ENCODE results near the gene DNM3.

DNM3 gene

DNA sequence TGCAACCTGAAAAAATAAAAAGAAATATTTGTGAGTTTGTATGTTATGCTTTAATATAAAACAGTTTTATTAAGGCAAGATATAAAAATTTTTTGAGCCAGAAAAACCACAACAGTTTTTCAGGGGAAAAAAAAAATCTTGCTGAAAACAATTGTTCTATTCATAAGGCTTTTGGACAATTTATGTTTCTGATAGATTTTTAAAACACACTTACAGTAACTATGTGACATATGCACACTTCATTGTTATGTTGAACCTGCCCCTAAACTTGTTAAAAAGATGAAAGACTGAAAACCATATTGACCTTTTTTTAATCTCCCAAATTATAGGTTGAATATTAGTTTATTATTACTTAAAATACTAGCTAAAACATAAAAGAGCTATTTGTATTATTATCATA, 299.3 kb downstream of the DNM3 start:
- DNase-seq (ENCODE audit: low spot score), result no peak

DNA sequence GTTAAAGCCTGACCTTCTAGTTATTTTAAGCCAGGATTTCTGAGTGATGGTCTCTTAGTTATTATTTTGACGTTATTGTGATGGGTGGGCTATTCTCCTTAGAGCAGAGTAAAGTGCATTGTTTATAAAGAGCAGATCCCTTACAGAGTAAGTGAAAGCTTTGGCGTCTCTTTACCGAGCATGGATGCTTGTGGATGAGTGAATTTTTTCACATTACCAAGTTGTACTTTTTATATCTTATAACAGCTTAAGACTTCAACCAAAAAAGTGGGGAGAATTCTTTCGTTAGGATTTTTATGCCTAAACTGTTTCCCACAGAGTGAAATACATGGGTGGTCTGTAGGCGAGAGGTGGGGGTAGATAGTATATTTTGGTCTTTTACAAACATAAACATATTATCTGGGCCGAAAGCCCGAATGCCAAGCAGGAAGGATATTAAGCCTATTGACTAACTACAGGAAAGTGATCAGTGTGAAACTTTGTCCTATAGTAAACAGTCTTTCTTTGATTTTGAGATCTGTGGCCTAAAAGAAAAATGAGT, 300.1 kb downstream of the DNM3 start:
- DNase-seq (ENCODE audit: low spot score), result no peak

DNA sequence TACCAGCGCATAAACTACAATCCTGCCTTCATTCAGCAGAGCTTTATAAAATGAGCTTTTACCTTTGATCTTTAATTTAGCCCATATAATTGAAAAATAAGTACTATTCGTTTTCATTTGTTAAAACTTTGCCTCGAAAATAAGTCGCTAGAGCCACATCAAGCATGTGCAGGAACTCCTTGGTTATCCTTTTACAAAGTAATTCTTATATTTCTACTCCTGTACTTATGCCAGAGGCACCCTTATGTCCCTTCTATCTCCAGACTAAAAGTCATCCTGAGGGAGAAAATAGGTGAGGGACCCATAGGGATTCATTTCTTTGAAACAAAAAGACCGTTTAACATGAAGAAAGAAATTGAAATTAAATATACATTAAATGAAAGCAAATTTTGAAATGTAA, 301.0 kb downstream of the DNM3 start:
- no peak for DNase-seq (ENCODE audit: low spot score)

DNA sequence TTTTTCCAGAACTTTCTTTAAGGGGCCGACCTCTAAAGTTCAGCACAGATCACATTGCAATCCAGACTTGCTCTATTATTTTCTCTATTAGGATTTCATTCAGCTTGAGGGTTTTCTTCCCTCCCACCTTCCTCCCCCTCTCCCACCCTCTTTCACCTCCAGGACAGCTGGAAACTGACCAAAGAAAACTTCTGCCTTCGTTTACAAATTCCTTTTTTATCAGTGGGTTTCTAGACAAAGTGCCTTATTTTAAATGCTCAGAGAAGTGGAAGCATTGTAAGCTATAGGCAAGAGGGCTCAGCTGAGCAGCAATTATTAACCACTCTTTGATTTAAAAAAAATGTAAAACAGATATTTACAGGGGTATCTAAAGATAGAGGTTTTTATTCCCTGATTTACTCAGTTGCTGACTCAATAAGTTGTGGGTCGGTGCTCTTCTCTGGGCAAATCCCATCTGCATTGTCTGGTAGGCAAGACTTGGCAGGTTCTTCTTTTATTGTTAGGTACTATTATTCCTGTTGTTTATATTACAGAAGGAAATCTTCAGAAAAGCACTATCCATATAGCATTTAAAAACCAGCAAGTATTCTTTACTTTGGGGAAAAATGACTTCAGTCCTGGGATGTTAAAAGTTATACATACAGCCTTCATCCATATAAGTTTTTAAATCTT, 302.2 kb downstream of the DNM3 start:
- no peak for DNase-seq (ENCODE audit: low spot score)

DNA sequence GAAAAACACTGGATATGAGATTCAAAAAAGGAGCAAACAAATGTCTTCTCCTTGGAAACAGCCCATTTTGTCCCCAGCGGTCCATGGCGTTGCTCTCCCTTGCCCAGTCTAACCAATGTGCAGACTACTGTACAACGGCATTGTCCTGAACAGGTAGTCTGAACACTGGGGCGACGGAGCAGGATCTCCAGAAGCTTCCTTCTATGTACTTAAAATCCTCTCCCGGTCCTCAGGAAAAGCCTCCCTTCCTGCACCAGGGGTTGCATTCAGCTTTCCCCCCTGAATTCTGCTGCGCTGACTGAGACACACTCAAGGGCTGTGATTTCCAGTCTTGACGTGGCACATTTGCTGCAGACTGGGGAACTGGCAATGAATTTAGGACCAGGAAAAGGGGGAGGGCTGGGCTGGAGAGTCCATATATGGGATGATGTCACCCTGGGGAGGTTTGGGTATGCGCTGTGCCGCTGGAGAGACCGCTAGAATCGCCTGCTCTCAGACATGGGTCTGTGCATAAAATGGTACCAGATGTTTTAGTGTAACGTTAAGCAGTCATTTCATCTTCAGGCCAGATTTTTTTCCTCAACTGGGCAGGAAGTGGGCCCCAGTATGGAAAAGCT, 303.3 kb downstream of the DNM3 start:
- DNase-seq (ENCODE audit: low spot score), result no peak

DNA sequence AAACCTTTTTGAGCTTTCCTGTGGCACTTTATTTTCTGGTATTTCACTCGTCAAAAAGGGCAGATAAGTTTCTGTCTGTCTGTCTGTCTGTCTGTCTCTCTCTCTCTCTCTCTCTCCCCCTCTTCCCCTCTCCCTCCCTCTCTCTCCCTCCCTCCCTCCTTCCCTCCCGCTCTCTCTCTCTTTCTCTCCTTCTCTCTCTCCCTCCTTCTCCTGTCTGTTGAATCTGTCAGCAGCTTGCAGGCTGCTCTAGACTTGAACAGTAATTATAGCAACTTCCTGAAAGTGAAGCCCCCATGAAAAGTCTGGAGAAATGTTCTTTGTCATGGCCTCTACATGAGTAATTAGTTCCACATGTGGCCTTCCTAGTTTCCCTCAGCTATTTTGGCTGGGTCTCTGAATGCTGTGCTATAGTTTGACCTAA, 303.9 kb downstream of the DNM3 start:
- no peak for DNase-seq (ENCODE audit: low spot score)

DNA sequence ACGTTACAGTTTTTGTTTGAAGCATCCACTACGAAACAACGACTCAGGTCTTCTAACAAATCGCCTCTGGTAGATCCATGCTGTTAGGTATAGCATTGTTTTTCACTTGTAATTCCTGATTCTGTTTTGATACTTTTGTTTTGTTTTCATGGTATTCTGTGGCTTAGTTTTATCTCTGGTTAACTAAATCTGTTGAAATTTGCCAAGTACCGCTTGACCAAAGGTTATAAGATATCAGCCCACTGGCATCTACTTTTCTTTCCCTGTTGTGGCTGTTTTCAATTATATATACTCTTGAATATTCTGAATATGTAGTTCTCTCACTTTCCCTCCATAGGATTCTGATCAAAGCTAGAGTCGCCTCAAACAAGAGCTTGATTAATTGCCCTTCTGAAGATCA, 304.4 kb downstream of the DNM3 start:
- no peak for DNase-seq (ENCODE audit: low spot score)

DNA sequence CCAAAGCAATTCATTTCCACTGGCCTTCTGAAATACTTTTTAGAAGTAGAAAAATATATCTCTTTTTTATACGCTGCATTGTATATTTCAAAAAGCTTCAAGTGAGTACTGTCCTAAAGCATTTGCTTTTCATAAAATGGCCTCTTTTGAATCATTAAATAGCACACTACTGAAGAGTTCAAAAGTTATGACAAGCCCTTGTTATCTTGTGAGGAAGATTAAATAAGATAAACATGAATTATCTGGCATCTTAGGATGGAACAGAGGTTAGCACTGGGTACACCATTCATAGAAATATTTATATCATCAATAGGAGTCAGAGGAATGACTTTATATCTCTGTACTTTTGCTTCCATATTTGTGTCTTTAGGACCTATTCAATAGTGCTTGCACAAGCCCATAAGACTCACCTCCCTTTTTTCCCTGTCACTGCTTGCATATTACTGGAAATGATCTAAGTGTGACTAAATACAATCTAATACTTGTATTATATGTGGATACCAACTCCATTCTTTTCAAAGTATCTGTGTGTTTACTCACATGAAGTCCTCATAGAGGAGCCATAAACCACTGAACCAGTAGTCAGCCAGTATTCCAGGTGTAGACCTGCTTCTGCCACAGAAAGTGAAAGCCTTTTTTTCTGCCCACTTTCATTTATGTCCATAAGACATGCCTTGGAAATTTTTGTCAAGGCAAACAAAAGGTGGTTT, 305.0 kb downstream of the DNM3 start:
- no peak for DNase-seq (ENCODE audit: low spot score)

DNA sequence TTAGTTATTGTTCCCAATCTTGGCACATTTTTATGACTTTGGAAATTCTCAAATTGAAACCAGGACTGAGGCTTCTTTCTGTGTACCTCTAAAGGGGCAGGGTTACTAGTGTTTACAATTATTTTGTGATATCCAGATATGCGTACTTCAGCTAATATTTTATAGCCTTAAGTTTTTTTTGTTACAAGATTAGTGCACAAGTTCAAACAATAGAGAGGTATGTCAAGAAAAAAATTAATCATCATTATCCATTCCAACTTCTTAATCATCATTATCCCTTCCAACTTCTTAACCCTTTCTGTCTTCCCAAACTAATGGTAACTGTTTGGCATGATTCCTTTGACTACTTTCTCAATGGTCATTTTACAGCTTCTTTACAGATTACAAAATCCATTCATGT, 306.2 kb downstream of the DNM3 start:
- no peak for DNase-seq (ENCODE audit: low spot score)

DNA sequence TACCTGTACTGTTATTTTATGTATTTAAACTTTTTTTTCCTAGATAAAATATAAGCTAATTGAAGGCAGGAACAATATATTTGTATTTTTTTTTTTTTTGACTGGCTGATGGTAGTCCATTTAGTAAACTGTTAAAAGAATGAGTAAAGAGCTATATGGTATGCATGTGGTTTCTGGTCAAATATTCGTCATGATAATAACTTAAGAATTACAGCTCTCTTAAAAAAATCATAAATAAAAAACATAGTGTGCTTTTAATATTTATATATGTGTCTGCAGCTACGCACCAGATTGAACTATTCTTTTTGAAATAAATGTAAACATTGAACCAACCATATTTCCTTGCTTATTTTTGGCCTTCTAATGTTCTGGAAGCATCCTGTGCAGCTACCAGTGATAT, 306.9 kb downstream of the DNM3 start:
- no peak for DNase-seq (ENCODE audit: low spot score)

DNA sequence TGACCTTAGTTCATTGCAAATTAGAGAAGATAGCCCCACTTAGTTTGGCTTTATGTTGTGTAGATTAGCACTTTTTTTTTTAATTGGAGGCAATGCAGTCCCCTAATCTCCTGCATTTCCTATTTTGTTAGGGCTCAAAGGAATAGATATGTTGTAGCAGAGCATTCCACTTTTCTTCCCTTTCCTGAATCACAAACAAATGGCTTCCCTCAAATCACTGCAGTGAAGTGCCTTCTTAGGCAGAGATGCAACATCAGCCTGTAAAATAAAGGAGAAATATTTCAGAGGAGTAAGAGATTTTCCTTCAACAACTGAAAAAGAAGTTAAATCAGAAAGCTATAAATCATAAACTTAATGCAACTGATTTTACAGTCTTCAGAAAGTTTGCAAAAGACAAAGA, 307.4 kb downstream of the DNM3 start:
- DNase-seq (ENCODE audit: low spot score), result no peak

DNA sequence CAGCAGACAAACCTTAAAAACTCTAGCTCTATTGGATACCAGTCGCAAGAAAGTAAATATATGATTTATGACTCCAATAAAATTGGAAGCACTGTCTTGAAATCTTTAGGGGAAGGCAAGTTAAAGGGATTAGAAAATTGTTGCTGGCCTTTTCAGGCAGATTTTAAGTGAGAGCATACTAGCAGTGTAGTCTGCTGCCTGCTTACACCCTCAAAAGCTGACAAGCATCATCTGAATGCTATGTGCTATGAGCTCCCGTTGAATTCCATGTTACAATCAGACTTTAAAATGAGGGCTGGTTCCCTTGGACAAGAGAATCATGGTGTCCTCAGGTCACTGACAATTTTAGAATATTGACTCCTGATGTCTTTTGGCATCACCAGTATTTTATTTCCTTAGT, 308.0 kb downstream of the DNM3 start:
- DNase-seq (ENCODE audit: low spot score), result no peak

DNA sequence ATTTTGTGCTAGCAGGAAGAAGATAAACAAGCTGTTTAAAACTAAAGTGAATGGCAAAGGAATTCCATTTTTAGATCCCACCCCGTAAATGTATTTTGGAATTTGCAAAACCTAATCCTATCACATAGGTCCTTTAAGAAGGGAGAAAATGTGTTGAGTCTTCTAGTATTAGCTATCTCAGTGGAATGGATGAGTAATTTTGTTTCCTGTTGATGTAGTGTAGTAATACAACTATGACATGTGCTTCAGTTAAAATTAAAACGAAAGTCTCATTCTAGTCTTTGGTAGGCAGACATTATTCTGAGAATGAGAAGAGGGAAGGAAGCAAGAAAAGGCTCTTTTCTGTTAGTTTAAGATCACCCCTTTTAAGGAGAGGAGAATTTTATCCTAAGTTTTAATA, 313.3 kb downstream of the DNM3 start:
- no peak for DNase-seq (ENCODE audit: low spot score)

DNA sequence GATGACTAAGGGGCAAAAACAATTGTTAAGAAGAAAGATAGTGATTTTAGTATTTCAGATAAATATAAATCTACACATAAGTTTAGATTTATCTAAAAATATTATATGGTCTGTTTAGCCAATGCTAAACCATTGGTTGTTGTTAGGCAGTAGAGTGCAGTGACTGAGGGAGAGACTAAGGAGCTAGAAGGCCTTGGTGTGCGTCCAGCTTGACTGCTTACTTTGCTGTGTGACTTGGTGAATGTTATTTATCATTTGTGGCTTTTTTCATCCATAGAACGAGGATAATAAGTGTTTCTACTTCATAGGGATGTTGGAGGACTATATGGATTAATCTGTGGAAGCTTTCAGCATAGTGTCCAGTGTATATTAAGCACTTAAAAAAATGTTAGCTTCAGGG, 314.5 kb downstream of the DNM3 start:
- DNase-seq (ENCODE audit: low spot score), result no peak

DNA sequence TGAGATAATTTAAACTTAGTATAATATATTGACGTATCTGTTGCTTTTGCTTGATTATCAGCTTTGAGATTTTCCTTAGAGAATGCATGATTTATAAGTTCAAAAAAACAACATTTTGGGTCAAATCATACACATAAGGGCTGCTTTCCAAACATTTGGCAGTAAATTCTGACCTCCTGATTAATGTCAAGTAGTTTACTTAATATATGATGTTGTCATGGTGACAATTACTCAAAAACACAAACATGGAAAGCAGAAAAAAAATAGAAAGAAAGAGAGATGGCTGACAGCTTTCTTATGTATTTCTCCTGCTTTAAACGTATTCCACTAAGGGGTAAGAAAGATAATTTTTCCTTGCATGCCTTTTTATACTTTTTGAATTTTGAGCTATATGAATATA, 320.9 kb downstream of the DNM3 start:
- no peak for DNase-seq (ENCODE audit: low spot score)

DNA sequence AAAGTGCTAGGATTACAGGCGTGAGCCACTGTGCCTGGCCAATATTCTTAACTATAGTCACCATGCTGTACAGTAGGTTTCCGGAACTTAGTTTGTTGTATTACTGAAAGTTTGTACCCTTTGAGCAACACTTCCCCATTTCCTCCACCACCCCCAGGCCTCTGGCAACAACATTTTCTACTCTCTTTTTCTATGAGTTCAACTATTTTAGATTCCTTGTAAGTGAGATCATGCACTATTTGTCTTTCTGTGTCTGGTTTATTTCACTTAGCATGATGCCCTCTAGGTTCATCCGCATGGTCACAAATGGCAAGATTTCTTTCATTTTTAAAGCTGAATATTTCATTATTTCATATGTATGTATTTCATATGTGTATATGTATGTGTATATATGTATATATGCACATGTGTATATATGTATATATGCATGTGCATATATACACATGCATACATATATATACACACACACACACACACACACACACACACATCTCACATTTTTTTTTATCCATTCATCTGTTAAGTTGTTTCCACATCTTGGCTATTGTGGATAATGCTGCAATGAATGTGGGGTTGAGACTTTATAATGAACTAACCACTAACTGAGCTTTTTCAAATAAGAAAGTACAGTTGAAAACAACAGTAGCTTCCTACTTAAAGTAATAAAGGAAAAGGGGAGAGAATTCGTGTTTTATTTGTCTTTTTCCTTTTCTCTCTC, 322.4 kb downstream of the DNM3 start:
- no peak for DNase-seq (ENCODE audit: low spot score)

DNA sequence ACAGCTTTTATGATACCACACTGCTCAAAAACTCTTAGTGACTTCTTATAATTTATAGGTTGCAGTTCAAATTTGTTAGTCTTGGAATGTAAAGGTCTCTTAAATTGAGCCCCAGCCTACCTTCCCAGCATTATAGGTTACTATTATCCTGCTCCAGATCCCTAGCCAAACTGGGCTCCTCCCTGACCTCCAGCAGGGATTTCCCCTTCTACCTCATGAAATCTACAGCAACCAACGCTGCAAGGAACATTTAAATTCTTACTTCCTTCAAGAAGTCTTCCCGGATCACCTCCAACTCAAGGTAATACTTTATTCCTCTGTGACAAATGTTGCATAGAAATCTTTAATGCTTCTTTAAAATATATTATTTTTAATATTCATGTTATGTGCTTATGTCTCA, 324.1 kb downstream of the DNM3 start:
- DNase-seq (ENCODE audit: low spot score), result no peak

DNA sequence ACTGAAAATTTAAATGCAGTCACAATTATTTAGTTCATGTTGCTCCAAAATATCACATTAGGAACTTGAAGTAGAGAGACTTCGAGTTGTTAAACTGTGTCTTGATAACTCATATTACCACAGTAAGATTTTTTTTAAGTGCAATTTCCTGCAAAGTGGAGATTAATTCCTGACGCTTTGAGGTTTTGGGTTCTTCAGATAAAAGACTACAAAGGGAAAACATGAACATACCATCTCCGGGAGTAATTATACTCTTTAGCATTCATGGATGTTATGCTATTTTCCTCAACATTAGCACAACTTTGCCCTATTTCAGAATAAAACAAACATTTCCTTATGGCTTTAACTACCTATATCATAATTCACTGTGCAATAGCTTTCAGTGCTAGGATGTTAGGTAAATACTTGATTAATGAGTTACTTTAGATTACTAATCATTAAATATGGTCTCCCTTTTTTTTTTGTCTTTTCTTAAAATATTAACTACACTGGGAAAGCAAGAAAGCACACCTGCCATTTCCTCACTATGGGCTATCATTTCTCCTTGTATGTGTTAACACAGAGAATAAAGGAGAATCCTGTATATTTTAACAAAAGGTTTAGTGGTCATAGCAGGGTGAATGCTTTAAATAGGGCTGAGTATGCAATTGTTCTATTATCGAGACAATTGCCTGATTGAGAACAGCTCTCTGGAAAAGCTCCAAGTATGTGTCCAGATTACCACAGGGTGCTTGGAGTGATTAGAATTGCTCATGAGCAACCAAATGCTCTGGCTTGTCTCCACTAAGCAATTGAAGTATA, 326.7 kb downstream of the DNM3 start:
- no peak for DNase-seq (ENCODE audit: low spot score)

DNA sequence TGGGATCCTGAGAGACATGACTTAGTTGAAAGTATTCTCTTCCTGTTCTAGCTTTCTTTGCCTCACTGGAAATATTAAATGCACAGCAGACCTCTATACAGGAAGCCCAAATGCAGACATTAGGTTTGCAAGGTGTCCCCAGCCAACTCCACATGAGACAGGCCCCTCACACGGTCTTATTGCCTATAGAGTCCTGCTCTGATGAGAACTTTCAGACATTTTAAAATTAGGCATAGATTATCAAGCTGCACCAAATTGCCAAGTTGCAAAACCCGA, 327.2 kb downstream of the DNM3 start:
- no peak for DNase-seq (ENCODE audit: low spot score)

DNA sequence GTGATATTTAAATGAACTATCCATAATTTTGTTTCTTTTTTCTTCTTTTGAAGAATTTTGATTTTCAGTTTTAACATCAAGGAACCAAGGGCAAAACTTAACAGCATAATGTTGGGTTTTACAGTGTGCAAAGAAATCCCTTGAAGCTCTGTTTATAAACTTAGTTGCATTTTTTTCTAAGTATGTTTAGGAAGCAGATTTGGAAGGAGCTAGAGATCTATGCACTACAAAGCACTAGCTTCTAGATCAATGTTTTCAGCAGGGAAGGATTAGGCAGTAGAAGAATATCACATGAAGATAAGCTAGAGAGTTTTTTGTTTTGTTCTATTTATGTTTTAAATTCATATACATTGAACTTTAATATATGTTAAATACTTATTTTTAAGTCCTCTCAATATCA, 328.5 kb downstream of the DNM3 start:
- no peak for DNase-seq (ENCODE audit: low spot score)

DNA sequence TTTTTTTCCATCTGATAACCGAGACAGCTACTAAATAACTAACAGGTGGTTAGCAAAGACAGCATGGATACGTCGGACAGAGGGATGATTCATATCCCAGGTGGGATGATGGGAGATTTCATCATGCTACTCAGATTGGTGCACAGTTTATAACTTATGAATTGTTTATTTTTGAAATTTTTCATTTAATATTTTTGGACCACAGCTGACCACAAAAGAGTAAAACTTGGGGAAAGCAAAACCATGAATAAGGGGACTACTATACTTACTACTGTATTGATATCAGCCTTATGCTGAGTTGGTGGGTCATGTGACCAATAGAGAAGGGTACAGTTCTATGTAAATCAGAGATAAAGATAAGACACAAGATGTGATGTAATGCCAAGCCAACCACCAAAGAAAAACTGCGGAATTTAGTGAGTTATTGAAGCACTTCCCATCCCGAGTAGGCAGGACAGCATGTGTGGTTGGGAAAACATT, 331.1 kb downstream of the DNM3 start:
- no peak for DNase-seq (ENCODE audit: low spot score)

DNA sequence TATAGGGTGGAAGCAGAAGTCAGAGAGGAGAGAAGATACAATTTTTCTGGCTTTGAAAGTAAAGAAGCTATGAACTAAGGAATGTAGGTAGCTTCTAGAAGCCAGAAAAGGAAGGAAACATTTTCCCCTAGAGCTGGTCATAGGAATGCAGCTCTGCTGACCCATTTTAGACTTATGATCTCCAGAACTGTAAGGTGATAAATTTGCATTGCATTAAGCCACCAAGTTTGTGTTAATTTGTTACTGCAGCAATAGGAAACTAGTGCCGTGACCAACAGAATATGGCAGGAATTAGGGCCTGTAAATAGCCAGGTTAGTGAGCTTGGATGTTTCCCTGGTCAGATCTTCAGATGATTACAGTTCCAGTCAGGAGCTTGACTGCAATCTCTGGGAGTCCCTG, 334.9 kb downstream of the DNM3 start:
- DNase-seq (ENCODE audit: low spot score), result no peak
